Lung (tissue), 12 donors: ENCODE results near the gene ADCY2. TPM values are rescaled to one million over a fixed set of nuclear protein-coding genes. Genes with fewer than 3 reads are reported as not detected.

ENCODE experiments used
- ATAC-seq: fragments of 200-7000 bp; cut with Tn5 transposase; one replicate; pipeline ENCODE4 v1.9.1; 2020; ENCODE audit warnings: moderate number of reproducible peaks; ENCODE audit not compliant: insufficient read depth, low FRiP score
- DNase-seq, 3 donors: peaks; one replicate each; pipeline ENCODE4 v3.0.0-alpha.2; 2013 to 2017
- H3K27ac ChIP-seq, 2 donors: one replicate each; pipeline ENCODE4 v1.5.1; 2013; ENCODE audit warnings: mild to moderate bottlenecking in 2 of 2, moderate library complexity in 2 of 2, control low read depth in 1 of 2, inconsistent platforms in 1 of 2, low read depth in 1 of 2, low read length in 1 of 2
- H3K27me3 ChIP-seq, 3 donors: one replicate each; pipeline ENCODE4 v1.5.1; 2013; ENCODE audit warnings: low read length in 2 of 3; ENCODE audit not compliant: control insufficient read depth in 3 of 3, insufficient read depth in 3 of 3
- H3K36me3 ChIP-seq, 4 donors: one replicate each; pipeline ENCODE4 v1.5.1; 2013; ENCODE audit warnings: low read length in 4 of 4, mild to moderate bottlenecking in 1 of 4, moderate library complexity in 1 of 4; ENCODE audit not compliant: control insufficient read depth in 4 of 4, insufficient read depth in 4 of 4
- H3K4me1 ChIP-seq, 5 donors: one replicate each; pipeline ENCODE4 v1.5.1; 2013; ENCODE audit warnings: low read length in 5 of 5, mild to moderate bottlenecking in 2 of 5, moderate library complexity in 1 of 5; ENCODE audit not compliant: control insufficient read depth in 5 of 5, insufficient read depth in 5 of 5
- H3K4me3 ChIP-seq: one replicate; pipeline ENCODE4 v1.5.1; 2013; ENCODE audit warnings: mild to moderate bottlenecking, control low read depth, moderate library complexity
- H3K9ac ChIP-seq, 2 donors: one replicate each; pipeline ENCODE4 v1.5.1; 2013; ENCODE audit warnings: low read length in 2 of 2, control low read depth in 1 of 2; ENCODE audit not compliant: insufficient read depth in 1 of 2
- H3K9me3 ChIP-seq, 4 donors: one replicate each; pipeline ENCODE4 v1.5.1; 2013; ENCODE audit warnings: low read length in 3 of 4, mild to moderate bottlenecking in 1 of 4, moderate library complexity in 1 of 4; ENCODE audit not compliant: control insufficient read depth in 4 of 4, insufficient read depth in 3 of 4
- CTCF ChIP-seq: IDR thresholded peaks from 2 replicates; pipeline ENCODE4 v1.5.1; 2012; ENCODE audit warnings: mild to moderate bottlenecking; ENCODE audit errors: control extremely low read depth, extremely low read depth
- WGBS, 2 donors: extraction: QIAGEN DNeasy Blood & Tissue Kit; methylation state at CpG; one replicate each; pipeline ENCODE4 v1.1.7; 2013; 5-methylcytosine and 5-hydroxymethylcytosine counted together
- polyA plus RNA-seq, 2 donors: library from polyadenylated mRNA; stranded (reverse); fragments of 200-250 nt; gene quantifications; one replicate each; pipeline ENCODE4 v1.2.1, GENCODE V29; 2013
- total RNA-seq, 2 donors: library from RNA; depleted of rRNA in 1 of 2; stranded (reverse); fragments of >200 nt in 1 of 2; gene quantifications; one replicate each; pipeline ENCODE4 v1.2.1, GENCODE V29; 2014 to 2021
- donor health status: control.
- donor health status: control.
- donor health status: Bipolar disorder and iron deficiency.
- donor health status: healthy.
- donor health status: DM: yes; HTN: yes; CAD: no.

Gene ADCY2
- total and polyA plus RNA-seq, 4 donors, result 0.10 to 3.5 (median 0.84) TPM

DNA sequence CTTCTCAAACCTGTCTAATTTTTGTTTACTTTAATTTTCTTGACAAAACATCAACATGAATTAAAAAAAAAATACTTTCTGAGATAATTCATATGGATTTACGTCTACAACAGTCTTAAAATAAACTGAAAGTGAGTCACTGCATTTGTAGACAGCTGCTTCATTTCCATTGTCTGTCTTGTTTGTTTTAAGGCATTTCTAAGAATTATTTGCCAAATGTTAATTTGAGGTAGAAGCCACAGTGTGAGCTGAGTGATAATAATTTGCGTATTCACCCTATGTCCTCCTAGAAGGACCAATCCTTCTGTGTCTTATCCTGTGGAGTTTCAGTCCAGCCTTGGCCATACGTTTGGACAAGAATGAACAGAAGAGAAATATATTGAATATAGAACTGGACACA lies 280.5 kb downstream of the ADCY2 start:
- 63 to 74% methylated on average over 3 of the region's 3 CpGs for WGBS, 2 donors
- no peaks in the 10 kb centered on the region for H3K36me3 ChIP-seq
- no peaks in the 10 kb centered on the region for H3K9me3 ChIP-seq
- peaks cover 0 to 2% (median 0%) of the 10 kb centered on the region in 3 donors for H3K27me3 ChIP-seq
- H3K27ac ChIP-seq, result no peak overlapping the region
- ATAC-seq (no peak), DNase-seq (peak in 2 of 3 donors; percentile 14 to 68)
- TF ChIP-seq CTCF, result no peak
- peaks cover 0 to 42% (median 0%) of the 10 kb centered on the region in 5 donors for H3K4me1 ChIP-seq
- H3K9ac ChIP-seq, result no peak overlapping the region
- no peak overlapping the region for H3K4me3 ChIP-seq

- H3K4me1 ChIP-seq, result peaks cover 0 to 42% (median 0%) of the 10 kb centered on the region in 5 donors
- no peaks in the 10 kb centered on the region for H3K36me3 ChIP-seq
- peaks cover 0 to 2% (median 0%) of the 10 kb centered on the region in 3 donors for H3K27me3 ChIP-seq
- no peak overlapping the region for H3K4me3 ChIP-seq
- no peaks in the 10 kb centered on the region for H3K9me3 ChIP-seq
- TF ChIP-seq CTCF, result no peak
- no peak overlapping the region for H3K27ac ChIP-seq
- no peak overlapping the region for H3K9ac ChIP-seq
- DNase-seq, result peak in 2 of 3 donors; percentile 60 to 80
- WGBS, 2 donors, result 73 to 86% methylated on average over 4 of the region's 4 CpGs
- ATAC-seq, result no peak
Measured at GRCh38 chr5:7678030-7678429, 282.1 kb downstream of the ADCY2 start.

- Histone ChIP-seq H3K9ac (no peak overlapping the region), H3K27me3 (peaks cover 0 to 2% (median 0%) of the 10 kb centered on the region in 3 donors), H3K36me3 (no peaks in the 10 kb centered on the region), H3K27ac (no peak overlapping the region), H3K4me1 (peaks cover 0 to 42% (median 0%) of the 10 kb centered on the region in 5 donors), H3K9me3 (peaks cover 0 to 3% (median 0%) of the 10 kb centered on the region in 4 donors), H3K4me3 (no peak overlapping the region)
- 81 to 85% methylated on average over 4 of the region's 4 CpGs for WGBS, 2 donors
- ATAC-seq (no peak), DNase-seq (no peak)
- TF ChIP-seq CTCF, result no peak
Measured at GRCh38 chr5:7679663-7680062, 283.7 kb downstream of the ADCY2 start.

- Histone ChIP-seq H3K9me3 (peaks cover 0 to 3% (median 0%) of the 10 kb centered on the region in 4 donors), H3K27me3 (peaks cover 0 to 2% (median 0%) of the 10 kb centered on the region in 3 donors), H3K4me1 (peaks cover 0 to 41% (median 0%) of the 10 kb centered on the region in 5 donors), H3K27ac (no peak overlapping the region), H3K36me3 (no peaks in the 10 kb centered on the region), H3K4me3 (no peak overlapping the region), H3K9ac (no peak overlapping the region)
- ATAC-seq (no peak), DNase-seq (peak in 2 of 3 donors; percentile 1 to 29)
- WGBS, 2 donors, result 87% methylated on average over 4 of the region's 4 CpGs
- no peak for TF ChIP-seq CTCF
Measured at GRCh38 chr5:7680260-7680659, 284.3 kb downstream of the ADCY2 start.
